HG02852 (cell line): Measurements from ENCODE around the gene AGRN.
"Not testable (repeated sequence)": the region's sequence is repeated elsewhere in the genome, so short reads cannot be mapped to it uniquely, and the experiment has no call there.

Source experiments
- ATAC-seq: cut with Tn5 transposase; IDR thresholded peaks from one replicate; pipeline ENCODE4 v1.9.1; 2021; ENCODE audit warnings: mild to moderate bottlenecking, moderate library complexity; ENCODE audit not compliant: unreplicated experiment

Gene AGRN

GRCh38 chr1:1063261-1063944, 43.5 kb downstream of the AGRN start:
- ATAC-seq, result no peak

DNA sequence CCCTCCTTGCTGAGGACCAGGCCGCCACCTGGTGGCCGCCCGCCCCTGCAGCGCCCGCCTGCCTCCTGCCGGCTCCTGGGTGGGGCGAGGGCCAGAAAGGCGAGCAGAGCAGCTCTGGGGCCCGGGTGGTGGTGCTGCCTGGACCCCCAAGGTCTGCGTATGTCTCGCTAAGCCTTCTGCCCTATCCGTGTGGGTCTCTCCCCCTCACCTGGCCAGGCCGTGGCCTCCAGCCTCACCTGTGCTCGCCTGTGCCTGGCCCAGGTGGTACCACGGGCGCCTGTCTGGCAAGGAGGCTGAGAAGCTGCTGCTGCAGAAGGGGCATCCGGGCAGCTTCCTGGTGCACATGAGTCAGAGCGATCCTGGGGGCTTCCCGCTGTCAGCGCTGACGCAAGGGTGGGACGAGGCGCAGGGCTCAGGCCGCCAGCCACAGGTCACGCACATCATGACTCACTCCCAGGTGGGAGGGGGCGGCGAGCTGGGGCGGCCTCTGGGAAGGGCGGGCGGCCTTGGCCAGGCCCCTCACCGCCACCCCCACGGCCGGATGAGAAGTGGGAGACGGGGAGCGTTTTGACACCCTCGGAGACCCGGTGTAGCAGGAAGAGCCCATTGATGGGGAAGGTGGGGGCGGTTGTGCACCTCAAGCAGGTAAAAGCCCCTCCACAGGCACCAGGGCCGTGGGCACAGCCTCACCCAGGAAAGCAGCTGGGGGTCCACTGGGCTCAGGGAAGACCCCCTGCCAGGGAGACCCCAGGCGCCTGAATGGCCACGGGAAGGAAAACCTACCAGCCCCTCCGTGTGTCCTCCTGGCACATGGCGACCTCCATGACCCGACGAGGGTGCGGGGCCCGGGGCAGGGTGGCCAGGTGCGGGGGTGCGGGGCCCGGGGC, 44.3 kb downstream of the AGRN start:
- ATAC-seq, result peak; percentile 37

GRCh38 chr1:1065265-1065939, 45.5 kb downstream of the AGRN start:
- ATAC-seq, result no peak

DNA sequence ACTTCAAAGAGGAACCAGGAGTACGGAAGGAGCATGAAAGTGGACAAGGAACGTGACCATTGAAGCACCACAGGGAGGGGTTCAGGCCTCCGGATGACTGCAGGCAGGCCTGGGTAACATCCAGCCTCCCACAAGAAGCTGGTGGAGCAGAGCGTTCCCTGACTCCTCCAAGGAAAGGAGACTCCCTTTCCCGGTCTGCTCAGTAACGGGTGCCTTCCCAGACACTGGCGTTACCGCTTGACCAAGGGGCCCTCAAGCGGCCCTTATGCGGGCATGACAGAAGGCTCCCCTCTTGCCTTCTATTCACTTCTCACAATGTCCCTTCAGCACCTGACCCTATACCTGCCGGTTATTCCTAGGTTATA, 46.0 kb downstream of the AGRN start:
- ATAC-seq, result not testable (repeated sequence)

- ATAC-seq, result no peak
Measured at GRCh38 chr1:1066403-1067283, 46.7 kb downstream of the AGRN start.

- no peak for ATAC-seq
Measured at GRCh38 chr1:1067284-1067859, 47.5 kb downstream of the AGRN start.

DNA sequence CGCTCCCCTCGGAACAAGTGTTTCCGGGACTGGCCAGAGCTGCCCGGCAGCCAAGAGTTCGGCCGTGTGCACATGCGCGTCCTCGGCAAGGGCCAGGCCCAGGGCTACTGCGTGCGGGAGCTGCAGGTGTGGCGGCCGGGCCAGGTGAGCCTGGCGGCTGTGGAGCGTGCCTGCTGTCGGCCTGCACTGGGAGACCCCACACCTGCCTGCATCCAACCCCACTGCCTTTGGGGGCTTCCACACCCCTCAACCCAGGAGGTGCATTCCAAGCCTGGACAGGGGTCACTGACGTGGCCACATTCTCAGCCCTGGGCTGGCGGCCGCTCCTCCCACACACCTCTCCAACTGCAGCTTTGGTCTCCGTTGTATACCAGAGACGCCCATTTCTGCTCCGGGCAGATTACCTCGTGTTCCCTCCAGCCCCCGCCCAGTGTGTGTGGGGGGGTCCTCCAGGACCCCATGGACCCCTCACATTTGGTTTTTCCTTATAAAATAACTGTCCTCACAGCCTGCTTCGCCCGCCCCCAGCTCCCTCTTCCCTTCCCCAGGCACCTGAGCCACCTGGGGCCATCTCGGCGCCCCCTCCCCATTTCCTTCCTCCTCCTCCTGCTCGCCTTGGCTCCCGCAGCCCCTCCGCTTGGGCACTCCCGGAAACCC, 48.1 kb downstream of the AGRN start:
- no peak for ATAC-seq

DNA sequence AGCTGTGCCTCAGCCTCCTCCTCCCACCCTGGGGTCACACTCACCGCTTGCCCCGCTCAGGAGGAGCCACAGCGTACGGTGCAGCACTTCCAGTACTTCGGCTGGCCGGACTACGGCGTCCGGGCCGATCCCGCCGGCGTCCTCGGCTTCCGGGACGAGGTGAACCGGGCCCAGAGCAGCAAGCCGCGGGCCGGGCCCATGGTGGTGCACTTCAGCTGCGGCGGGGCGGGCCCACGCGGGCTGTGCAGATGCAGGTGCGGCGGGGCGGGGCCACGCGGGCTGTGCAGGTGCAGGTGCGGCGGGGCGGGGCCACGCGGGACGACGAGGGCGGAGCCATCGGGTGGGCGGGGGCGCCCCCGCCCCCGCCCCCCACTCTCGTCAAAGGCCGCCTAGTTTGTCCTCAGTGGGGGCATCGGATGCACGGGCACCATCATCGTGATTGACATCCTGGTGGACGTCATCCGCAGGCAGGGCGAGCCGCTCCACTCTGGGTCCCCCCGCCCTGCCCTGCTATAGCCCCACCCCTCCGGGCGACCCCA, 48.7 kb downstream of the AGRN start:
- peak; percentile 20 for ATAC-seq

DNA sequence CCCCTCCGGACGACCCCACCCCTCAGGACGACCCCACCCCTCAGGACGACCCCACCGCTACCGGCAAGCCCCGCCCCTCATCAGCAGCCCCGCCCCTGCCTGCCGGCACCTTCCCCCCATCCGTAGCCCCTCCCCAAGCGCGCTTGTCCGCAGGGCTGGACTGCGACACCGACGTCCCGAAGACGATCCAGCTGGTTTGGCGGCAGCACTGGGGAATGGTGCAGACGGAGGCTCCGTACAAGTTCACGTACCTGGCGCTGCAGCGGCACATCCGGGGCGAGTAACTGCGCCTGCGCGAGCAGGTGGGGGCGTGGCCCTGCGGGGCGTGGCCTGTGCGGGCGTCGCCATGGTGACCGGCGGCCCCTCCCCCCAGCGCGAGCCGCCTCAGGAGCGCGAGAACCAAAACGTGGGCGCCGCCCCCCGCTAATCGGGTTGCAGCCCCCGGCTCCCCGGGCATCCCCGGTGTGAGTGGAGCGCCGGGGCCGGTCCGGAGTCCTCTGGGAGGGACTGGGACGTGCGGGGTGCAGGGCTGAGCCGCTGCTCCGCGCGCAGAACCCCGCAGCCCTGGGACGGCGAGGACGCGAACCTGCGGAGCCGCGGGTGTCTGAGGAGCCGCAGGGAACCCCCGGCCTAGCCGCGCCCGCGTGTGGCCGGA, 49.3 kb downstream of the AGRN start:
- ATAC-seq, result peak; percentile 57

- no peak for ATAC-seq
Measured at GRCh38 chr1:1069711-1070676, 50.1 kb downstream of the AGRN start.

GRCh38 chr1:1071486-1072298, 51.8 kb downstream of the AGRN start:
- ATAC-seq, result no peak

GRCh38 chr1:1072299-1072848, 52.5 kb downstream of the AGRN start:
- ATAC-seq, result no peak

- no peak for ATAC-seq
Measured at GRCh38 chr1:1072849-1073742, 53.2 kb downstream of the AGRN start.

GRCh38 chr1:1073743-1074587, 54.0 kb downstream of the AGRN start, which contains the start of gene RNF223:
RNF223 (minus strand) TSS chr1:1074306; CDS start chr1:1072566, 1,740 bp downstream.
- no peak for ATAC-seq
